ENCODE measurements around the gene PCSK6.

The PCSK6 gene

DNA sequence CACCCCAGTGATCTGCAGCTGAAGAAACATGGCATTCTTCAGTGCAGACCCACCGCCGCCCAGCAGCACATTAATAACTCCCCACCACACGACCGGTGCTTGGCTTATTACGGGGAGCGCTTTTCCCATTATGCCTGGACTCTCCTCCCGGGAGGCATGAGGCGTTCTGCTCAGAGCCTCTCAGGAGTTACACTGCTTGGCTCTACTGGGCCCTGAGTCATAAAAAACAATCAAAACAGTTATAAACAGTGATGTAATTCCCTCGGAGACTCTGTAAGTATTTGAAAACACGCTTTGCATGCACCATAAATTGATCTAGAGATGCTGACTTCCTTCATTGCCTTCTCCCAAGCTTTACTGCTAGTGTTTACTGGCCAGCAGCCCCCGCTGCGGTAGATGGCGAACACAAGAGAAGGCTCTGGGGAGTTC lies 117.3 kb downstream of the PCSK6 start:
- Histone ChIP-seq H3K27me3 (ENCODE audit: insufficient read depth, low read length, poor library complexity) (no peaks in the 10 kb centered on the region), H2AFZ (ENCODE audit: low read depth, low read length) (no peak overlapping the region), H3K9me3 (ENCODE audit: insufficient read depth, low read length, severe bottlenecking) (no peaks in the 10 kb centered on the region), H3K4me1 (ENCODE audit: insufficient read depth, low read length) (peaks cover 14% of the 10 kb centered on the region), H4K20me1 (ENCODE audit: insufficient read depth, low read length) (no peaks in the 10 kb centered on the region), H3K4me2 (ENCODE audit: insufficient read depth, low read length) (no peak overlapping the region), H3K27ac (ENCODE audit: low read length) (no peak overlapping the region), H3K9ac (ENCODE audit: low read depth, low read length) (no peak overlapping the region), H3K36me3 (ENCODE audit: insufficient read depth, low read length) (no peaks in the 10 kb centered on the region), H3K4me3 (ENCODE audit: low read depth in 1 of 2, low read length in 2 of 2) (no peak overlapping the region), H3K79me2 (ENCODE audit: insufficient read depth, low read length) (no peaks in the 10 kb centered on the region)
- DNase-seq (no peak), ATAC-seq (ENCODE audit: insufficient read depth, low read depth) (no peak)
- TF ChIP-seq, protein P1, sequence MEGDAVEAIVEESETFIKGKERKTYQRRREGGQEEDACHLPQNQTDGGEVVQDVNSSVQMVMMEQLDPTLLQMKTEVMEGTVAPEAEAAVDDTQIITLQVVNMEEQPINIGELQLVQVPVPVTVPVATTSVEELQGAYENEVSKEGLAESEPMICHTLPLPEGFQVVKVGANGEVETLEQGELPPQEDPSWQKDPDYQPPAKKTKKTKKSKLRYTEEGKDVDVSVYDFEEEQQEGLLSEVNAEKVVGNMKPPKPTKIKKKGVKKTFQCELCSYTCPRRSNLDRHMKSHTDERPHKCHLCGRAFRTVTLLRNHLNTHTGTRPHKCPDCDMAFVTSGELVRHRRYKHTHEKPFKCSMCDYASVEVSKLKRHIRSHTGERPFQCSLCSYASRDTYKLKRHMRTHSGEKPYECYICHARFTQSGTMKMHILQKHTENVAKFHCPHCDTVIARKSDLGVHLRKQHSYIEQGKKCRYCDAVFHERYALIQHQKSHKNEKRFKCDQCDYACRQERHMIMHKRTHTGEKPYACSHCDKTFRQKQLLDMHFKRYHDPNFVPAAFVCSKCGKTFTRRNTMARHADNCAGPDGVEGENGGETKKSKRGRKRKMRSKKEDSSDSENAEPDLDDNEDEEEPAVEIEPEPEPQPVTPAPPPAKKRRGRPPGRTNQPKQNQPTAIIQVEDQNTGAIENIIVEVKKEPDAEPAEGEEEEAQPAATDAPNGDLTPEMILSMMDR (IDR thresholded peaks at IDR 0.05; ENCODE audit: borderline replicate concordance, extremely low read depth, low read length, poor library complexity, severe bottlenecking), result no peak
- no peak for TF ChIP-seq EZH2 (IDR thresholded peaks at IDR 0.05; ENCODE audit: borderline replicate concordance, low read depth, low read length, severe bottlenecking)

DNA sequence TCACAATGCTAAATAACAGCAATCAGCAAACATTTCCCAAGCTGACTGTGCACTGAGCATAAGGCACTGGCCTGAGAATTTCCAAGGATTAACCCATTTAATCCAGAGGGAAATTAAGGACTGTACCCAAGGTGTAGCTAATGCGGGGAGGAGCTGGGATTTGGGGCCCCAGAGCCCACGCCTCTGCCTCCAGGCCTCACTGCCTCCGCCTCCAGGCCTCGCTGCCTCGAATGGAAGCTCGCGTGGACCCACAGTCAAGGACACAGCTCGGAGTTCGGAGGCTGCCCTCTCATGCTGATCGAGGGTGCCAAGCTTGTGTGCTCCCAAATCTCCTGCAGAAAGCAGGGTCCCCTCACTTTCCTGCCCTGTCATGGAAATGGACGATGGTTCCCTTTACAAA lies 118.0 kb downstream of the PCSK6 start:
- Histone ChIP-seq H3K9ac (ENCODE audit: low read depth, low read length) (no peak overlapping the region), H3K4me3 (ENCODE audit: low read depth in 1 of 2, low read length in 2 of 2) (no peak overlapping the region), H3K27me3 (ENCODE audit: insufficient read depth, low read length, poor library complexity) (no peaks in the 10 kb centered on the region), H4K20me1 (ENCODE audit: insufficient read depth, low read length) (no peaks in the 10 kb centered on the region), H3K36me3 (ENCODE audit: insufficient read depth, low read length) (no peaks in the 10 kb centered on the region), H3K9me3 (ENCODE audit: insufficient read depth, low read length, severe bottlenecking) (no peaks in the 10 kb centered on the region), H3K79me2 (ENCODE audit: insufficient read depth, low read length) (no peaks in the 10 kb centered on the region), H3K4me2 (ENCODE audit: insufficient read depth, low read length) (no peak overlapping the region), H3K27ac (ENCODE audit: low read length) (no peak overlapping the region), H2AFZ (ENCODE audit: low read depth, low read length) (no peak overlapping the region), H3K4me1 (ENCODE audit: insufficient read depth, low read length) (peaks cover 15% of the 10 kb centered on the region)
- TF ChIP-seq, protein P1 (IDR thresholded peaks at IDR 0.05; ENCODE audit: borderline replicate concordance, extremely low read depth, low read length, poor library complexity, severe bottlenecking), result no peak
- TF ChIP-seq EZH2 (IDR thresholded peaks at IDR 0.05; ENCODE audit: borderline replicate concordance, low read depth, low read length, severe bottlenecking), result no peak
- no peak for DNase-seq
- no peak for ATAC-seq (ENCODE audit: insufficient read depth, low read depth)

DNA sequence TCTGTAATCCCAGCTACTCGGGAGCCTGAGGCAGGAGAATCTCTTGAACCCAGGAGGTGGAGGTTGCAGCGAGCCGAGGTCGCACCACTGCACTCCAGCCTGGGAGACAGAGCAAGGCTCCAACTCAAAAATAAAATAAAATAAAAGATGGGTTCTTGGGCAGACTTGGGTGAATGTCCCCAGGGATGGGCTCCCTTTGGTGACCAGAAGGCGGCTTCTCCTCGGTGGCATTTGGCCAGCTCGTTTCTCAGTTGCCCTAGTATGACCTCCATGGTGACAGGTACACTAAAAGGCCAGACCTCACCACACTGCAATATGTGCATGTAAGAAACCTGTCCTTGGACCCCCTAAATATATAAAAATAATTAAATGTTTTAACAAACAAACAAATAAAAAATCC lies 118.4 kb downstream of the PCSK6 start:
- Histone ChIP-seq H3K4me3 (ENCODE audit: low read depth in 1 of 2, low read length in 2 of 2) (no peak overlapping the region), H3K4me1 (ENCODE audit: insufficient read depth, low read length) (peaks cover 15% of the 10 kb centered on the region), H4K20me1 (ENCODE audit: insufficient read depth, low read length) (no peaks in the 10 kb centered on the region), H3K4me2 (ENCODE audit: insufficient read depth, low read length) (no peak overlapping the region), H3K27ac (ENCODE audit: low read length) (no peak overlapping the region), H3K9ac (ENCODE audit: low read depth, low read length) (no peak overlapping the region), H3K79me2 (ENCODE audit: insufficient read depth, low read length) (no peaks in the 10 kb centered on the region), H3K9me3 (ENCODE audit: insufficient read depth, low read length, severe bottlenecking) (no peaks in the 10 kb centered on the region), H2AFZ (ENCODE audit: low read depth, low read length) (no peak overlapping the region), H3K27me3 (ENCODE audit: insufficient read depth, low read length, poor library complexity) (no peaks in the 10 kb centered on the region), H3K36me3 (ENCODE audit: insufficient read depth, low read length) (no peaks in the 10 kb centered on the region)
- TF ChIP-seq EZH2 (IDR thresholded peaks at IDR 0.05; ENCODE audit: borderline replicate concordance, low read depth, low read length, severe bottlenecking), result no peak
- TF ChIP-seq, protein P1 (IDR thresholded peaks at IDR 0.05; ENCODE audit: borderline replicate concordance, extremely low read depth, low read length, poor library complexity, severe bottlenecking), result no peak
- ATAC-seq (ENCODE audit: insufficient read depth, low read depth) (no peak), DNase-seq (no peak)
